ENCODE results near the gene AKR1C3.

- TF ChIP-seq EP300 (IDR thresholded peaks at IDR 0.05) (no peak), CTCF (IDR thresholded peaks at IDR 0.05) (no peak)
These were observed 29.6 kb upstream of the AKR1C3 start for GRCh38 chr10:5064656-5065055.
